Endothelial cell of umbilical vein (primary cell): ENCODE results near the gene BCAN. TPM values are rescaled to one million over a fixed set of nuclear protein-coding genes. Genes with fewer than 3 reads are reported as not detected.

Experiments
- BruUV-seq: library from RNA; stranded (reverse); fragments of 400-500 nt; replicated peaks from 2 replicates; lab custom pipeline; 2021; lab: Mats Ljungman, UMichigan
- CTCF ChIA-PET: fragments of 300-600, 350-600 bp; sonication (Branson Sonifier 250); formaldehyde crosslinking; loops from one replicate; lab custom pipeline; 2021; ENCODE audit warnings: antibody characterized with exemption, inconsistent platforms; lab: Charles Lee
- POLR2A ChIA-PET: fragments of 300-600, 350-600 bp; sonication (Branson Sonifier 250); formaldehyde crosslinking; loops from one replicate; lab custom pipeline; 2021; ENCODE audit warnings: antibody characterized with exemption, inconsistent platforms; lab: Charles Lee
- DNase-seq: peaks from one replicate; pipeline ENCODE4 v3.0.0-alpha.2; 2011; ENCODE audit warnings: low read depth, low spot score
- FAIRE-seq: peaks from 2 replicates; lab custom pipeline; 2011; peaks lifted over from hg19 to GRCh38; lab: Jason Lieb, UNC
- H2AFZ ChIP-seq: 2 replicates; pipeline ENCODE4 v1.6.0; 2012; ENCODE audit warnings: low read depth, low read length, control low read depth, inconsistent platforms
- H3K27ac ChIP-seq: 2 replicates; pipeline ENCODE4 v1.5.1; 2011; ENCODE audit warnings: low read depth, mild to moderate bottlenecking, control low read depth, low read length, moderate library complexity; ENCODE audit not compliant: insufficient read depth
- H3K27me3 ChIP-seq, 2 experiments: 2 replicates each; pipeline versions ENCODE4 v1.6.0 to v1.6.1; 2011; ENCODE audit warnings: low read length in 2 of 2, mixed read lengths in 1 of 2; ENCODE audit not compliant: control insufficient read depth in 2 of 2, insufficient read depth in 2 of 2
- H3K36me3 ChIP-seq, 2 experiments: 2 replicates in 1 of 2; 3 replicates in 1 of 2; pipeline ENCODE4 v1.5.1; 2011; ENCODE audit warnings: low read length in 2 of 2, mild to moderate bottlenecking in 1 of 2, moderate library complexity in 1 of 2; ENCODE audit not compliant: control insufficient read depth in 2 of 2, insufficient read depth in 2 of 2; ENCODE audit errors: extremely low read depth in 1 of 2
- H3K4me1 ChIP-seq: 3 replicates; pipeline ENCODE4 v1.5.1; 2011; ENCODE audit warnings: mild to moderate bottlenecking, low read length; ENCODE audit not compliant: control insufficient read depth, insufficient read depth; ENCODE audit errors: extremely low read depth
- H3K4me2 ChIP-seq: 2 replicates; pipeline ENCODE4 v1.6.1; 2011; ENCODE audit warnings: low read length, control low read depth, mixed read lengths; ENCODE audit not compliant: insufficient read depth
- H3K4me3 ChIP-seq, 3 experiments: fragments of 200-600 bp in 1 of 3; sonication (generic), shearing (Covaris generic) in 1 of 3; replicated peaks in 1 of 3; 2 replicates each; pipeline ENCODE4 v1.5.1; 2011 to 2016; ENCODE audit warnings: control low read depth in 3 of 3, low read length in 3 of 3, mild to moderate bottlenecking in 2 of 3, inconsistent platforms in 1 of 3, low read depth in 1 of 3, moderate library complexity in 1 of 3; ENCODE audit not compliant: insufficient read depth in 1 of 3
- H3K79me2 ChIP-seq: 2 replicates; pipeline ENCODE4 v1.6.0; 2012; ENCODE audit warnings: low read length, inconsistent platforms; ENCODE audit not compliant: control insufficient read depth, insufficient read depth
- H3K9ac ChIP-seq: replicated peaks from 2 replicates; pipeline ENCODE3; 2011; ENCODE audit warnings: low read length, control low read depth; ENCODE audit not compliant: insufficient read depth; ENCODE audit errors: extremely low read depth
- H3K9me1 ChIP-seq: replicated peaks from 3 replicates; pipeline ENCODE4 v1.6.0; 2011; ENCODE audit warnings: mild to moderate bottlenecking, low read length; ENCODE audit not compliant: control insufficient read depth, insufficient read depth; ENCODE audit errors: extremely low read depth
- H3K9me3 ChIP-seq: replicated peaks from 2 replicates; pipeline ENCODE4 v1.5.1; 2012; ENCODE audit warnings: low read length, inconsistent platforms; ENCODE audit not compliant: control insufficient read depth, insufficient read depth
- H4K20me1 ChIP-seq: replicated peaks from 2 replicates; pipeline ENCODE3; 2011; ENCODE audit warnings: mild to moderate bottlenecking, low read length; ENCODE audit not compliant: control insufficient read depth, insufficient read depth; ENCODE audit errors: extremely low read depth
- CTCF ChIP-seq, 2 donors: IDR thresholded peaks; 1 replicate in 1 of 2; 2 replicates in 1 of 2; pipeline ENCODE4 v1.5.1; 2011; ENCODE audit warnings: low read length in 2 of 2, mild to moderate bottlenecking in 2 of 2, moderate library complexity in 2 of 2, control low read depth in 1 of 2, inconsistent platforms in 1 of 2, low read depth in 1 of 2; ENCODE audit not compliant: insufficient read depth in 1 of 2; ENCODE audit errors: extremely low read depth in 1 of 2
- EZH2 ChIP-seq: IDR thresholded peaks from 2 replicates; pipeline ENCODE4 v1.6.1; 2012; ENCODE audit warnings: borderline replicate concordance, low read depth, mild to moderate bottlenecking, moderate library complexity, low read length, inconsistent platforms; ENCODE audit not compliant: severe bottlenecking
- FOS ChIP-seq: IDR thresholded peaks from 2 replicates; pipeline ENCODE4 v1.6.1; 2011; ENCODE audit warnings: mild to moderate bottlenecking, low read length, moderate library complexity, borderline replicate concordance; ENCODE audit not compliant: insufficient read depth
- GATA2 ChIP-seq: IDR thresholded peaks from 2 replicates; pipeline ENCODE4 v1.7.0; 2011; ENCODE audit warnings: low read depth, mild to moderate bottlenecking, moderate library complexity, mixed read lengths, low read length; ENCODE audit not compliant: insufficient read length, insufficient read depth
- JUN ChIP-seq: IDR thresholded peaks from 2 replicates; pipeline ENCODE4 v1.6.1; 2011; ENCODE audit warnings: borderline replicate concordance, low read depth; ENCODE audit not compliant: insufficient read length, insufficient read depth
- MAX ChIP-seq: IDR thresholded peaks from 2 replicates; pipeline ENCODE4 v1.6.1; 2011; ENCODE audit not compliant: insufficient read depth, insufficient read length
- MYC ChIP-seq: IDR thresholded peaks from one replicate; pipeline ENCODE4 v1.6.1; 2011; ENCODE audit warnings: mild to moderate bottlenecking, low read depth, low read length
- POLR2A ChIP-seq: IDR thresholded peaks from 2 replicates; pipeline ENCODE4 v1.6.1; 2012; ENCODE audit warnings: low read depth, mild to moderate bottlenecking, control low read depth, low read length
- POLR2AphosphoS5 ChIP-seq: IDR thresholded peaks from 2 replicates; pipeline ENCODE4 v1.6.1; 2012; ENCODE audit warnings: low read depth, mild to moderate bottlenecking, control low read depth, low read length, moderate library complexity; ENCODE audit not compliant: insufficient read depth
- dilution Hi-C: fragments of 300-500 bp; cut with MboI; formaldehyde crosslinking; loops from one replicate; pipeline ENCODE4 v1.15.0; 2019; ENCODE audit warnings: low sequenced_read_pairs; ENCODE audit not compliant: extremely low pct_ligation_motif_present
- intact Hi-C: fragments of 100-400 bp; cut with micrococcal nuclease; formaldehyde crosslinking; loops from one replicate; pipeline ENCODE4 v1.10.0; 2022
- polyA plus RNA-seq, 4 experiments: library from polyadenylated mRNA; depleted of rRNA in 3 of 4; stranded (reverse) in 3 of 4; unstranded in 1 of 4; fragments of >200 nt; gene quantifications; 2 replicates each; pipeline versions ENCODE4 v1.2.1 to v1.2.3, GENCODE V29; 2011 to 2012; ENCODE audit warnings: missing spikeins in 1 of 4
- total RNA-seq: library from RNA; stranded (reverse); gene quantifications from 2 replicates; pipeline ENCODE4 v1.2.3, GENCODE V29; 2021

Gene BCAN
- total and polyA plus RNA-seq, 2 donors (not counting 3 experiments of a cell fraction or from before 2014, with no cell fraction given) = 0.15 TPM; not detected in 1

GRCh38 chr1:156601892-156602291, 40.0 kb upstream of the BCAN start:
- intact Hi-C loops = loop anchor here (1.0 to 2.0 kb wide), 3 partner anchors 9 to 145 kb away; no protein-coding TSS in a partner anchor
- POLR2A ChIA-PET = interaction anchor here (0.9 to 1.8 kb wide), 2 partner anchors 10 to 11 kb away, joined by 3 to 9 read pairs; partner anchors contain the start of gene NAXE

More at GRCh38 chr1:156601892-156602291, 40.0 kb upstream of the BCAN start:
- Histone ChIP-seq H3K4me3 (peak overlapping the region in 2 of 3 experiments; percentile 50 to 87), H4K20me1 (no peaks in the 10 kb centered on the region), H3K79me2 (peaks cover 19% of the 10 kb centered on the region), H3K27me3 (no peaks in the 10 kb centered on the region), H3K27ac (peak overlapping the region; percentile 60), H3K4me1 (peaks cover 10% of the 10 kb centered on the region), H3K9me3 (no peaks in the 10 kb centered on the region), H2AFZ (peak overlapping the region; percentile 91), H3K36me3 (peaks cover 0 to 9% of the 10 kb centered on the region in 2 experiments), H3K9me1 (no peaks in the 10 kb centered on the region), H3K4me2 (peak overlapping the region; percentile 76), H3K9ac (peak overlapping the region; percentile 79)
- DNase-seq (no peak), FAIRE-seq (no peak)
- dilution Hi-C loops = no loop called here
- TF ChIP-seq EZH2 (no peak), POLR2A (no peak), GATA2 (no peak), FOS (no peak), CTCF (IDR thresholded peaks at IDR 0.05; ENCODE audit: extremely low read depth in 1 of 2, insufficient read depth in 1 of 2, low read depth in 1 of 2, low read length in 2 of 2) (no peak), JUN (no peak), POLR2AphosphoS5 (no peak), MYC (no peak), MAX (no peak)
- CTCF ChIA-PET = interaction anchor here (0.6 to 1.8 kb wide), 7 partner anchors 10 to 216 kb away, joined by 3 to 9 read pairs (median 5); partner anchors contain the start of gene NAXE
- no TSS peak for BruUV-seq
